ENCODE results near the gene CCDC57.

CCDC57 gene

GRCh38 chr17:82237083-82237745 lies 24.6 kb upstream of the CCDC57 start:
- in situ Hi-C loops (cut with MboI; ENCODE audit: low sequenced_read_pairs) = no loop called here

GRCh38 chr17:82236142-82236971 lies 23.7 kb upstream of the CCDC57 start:
- in situ Hi-C loops (cut with MboI; ENCODE audit: low sequenced_read_pairs) = no loop called here

- in situ Hi-C loops (cut with MboI; ENCODE audit: low sequenced_read_pairs) = no loop called here
Observed at GRCh38 chr17:82235775-82236141, 23.1 kb upstream of the CCDC57 start.

- in situ Hi-C loops (cut with MboI; ENCODE audit: low sequenced_read_pairs) = no loop called here
Observed at GRCh38 chr17:82235056-82235774, 22.6 kb upstream of the CCDC57 start.

GRCh38 chr17:82234211-82235055 lies 21.8 kb upstream of the CCDC57 start:
- in situ Hi-C loops (cut with MboI; ENCODE audit: low sequenced_read_pairs) = no loop called here

GRCh38 chr17:82232876-82233785 lies 20.5 kb upstream of the CCDC57 start:
- in situ Hi-C loops (cut with MboI; ENCODE audit: low sequenced_read_pairs) = no loop called here

GRCh38 chr17:82232322-82232820 lies 19.7 kb upstream of the CCDC57 start:
- in situ Hi-C loops (cut with MboI; ENCODE audit: low sequenced_read_pairs) = no loop called here

- in situ Hi-C loops (cut with MboI; ENCODE audit: low sequenced_read_pairs) = no loop called here
Observed at GRCh38 chr17:82231562-82232321, 19.1 kb upstream of the CCDC57 start.

- in situ Hi-C loops (cut with MboI; ENCODE audit: low sequenced_read_pairs) = no loop called here
Observed at GRCh38 chr17:82231312-82231561, 18.6 kb upstream of the CCDC57 start.

- in situ Hi-C loops (cut with MboI; ENCODE audit: low sequenced_read_pairs) = no loop called here
Observed at GRCh38 chr17:82230609-82231311, 18.1 kb upstream of the CCDC57 start.

- in situ Hi-C loops (cut with MboI; ENCODE audit: low sequenced_read_pairs) = no loop called here
Observed at GRCh38 chr17:82229698-82230608, 17.3 kb upstream of the CCDC57 start.

GRCh38 chr17:82228842-82229697 lies 16.4 kb upstream of the CCDC57 start, which contains the start of gene SLC16A3:
TSS of gene SLC16A3 (plus strand) at chr17:82229042. CDS start at chr17:82236009, 6,967 bp downstream.
- in situ Hi-C loops (cut with MboI; ENCODE audit: low sequenced_read_pairs) = no loop called here

GRCh38 chr17:82228278-82228841 lies 15.7 kb upstream of the CCDC57 start:
- in situ Hi-C loops (cut with MboI; ENCODE audit: low sequenced_read_pairs) = no loop called here

- in situ Hi-C loops (cut with MboI; ENCODE audit: low sequenced_read_pairs) = no loop called here
Observed at GRCh38 chr17:82227629-82228277, 15.1 kb upstream of the CCDC57 start.

GRCh38 chr17:82226809-82227628 lies 14.4 kb upstream of the CCDC57 start:
- in situ Hi-C loops (cut with MboI; ENCODE audit: low sequenced_read_pairs) = no loop called here
